Inflammatory macrophage (primary cell): ENCODE measurements around the gene SV2C.
"Not testable (repeated sequence)": the region's sequence is repeated elsewhere in the genome, so short reads cannot be mapped to it uniquely, and the experiment has no call there.

Source experiments
- DNase-seq, 2 donors: peaks; one replicate each; pipeline ENCODE4 v3.0.0-alpha.2; 2020 to 2022

Gene SV2C

DNA sequence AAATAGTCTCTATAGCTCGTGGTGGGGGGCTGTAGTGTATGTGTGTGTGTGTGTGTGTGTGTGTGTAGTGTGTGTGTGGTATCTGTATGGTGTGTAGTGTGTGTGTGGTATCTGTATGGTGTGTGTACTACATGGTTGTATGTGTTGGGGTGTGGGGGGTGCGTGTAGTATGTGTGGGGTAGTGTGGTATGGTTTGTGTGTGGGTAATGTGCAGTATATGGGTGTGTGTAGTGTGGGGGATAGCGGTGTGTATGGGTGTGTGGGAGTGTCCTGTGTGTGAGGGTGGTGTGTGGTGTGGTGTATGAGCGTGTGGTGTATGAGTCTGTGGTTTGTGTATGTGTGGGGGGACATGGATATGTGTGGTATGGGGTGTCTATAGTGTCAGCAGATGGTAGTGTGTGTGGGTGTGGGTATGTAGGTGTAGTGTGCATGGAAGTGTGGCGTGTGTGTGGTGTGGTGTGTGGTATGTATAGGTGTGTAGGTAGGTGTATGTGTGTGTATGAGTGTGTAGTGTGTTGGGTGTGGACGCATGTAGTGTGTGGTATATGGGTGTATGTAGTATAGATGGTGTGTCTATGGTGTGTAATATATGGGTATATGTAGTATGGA lies 174.1 kb downstream of the SV2C start:
- no peak for DNase-seq

GRCh38 chr5:76257897-76258296 lies 174.7 kb downstream of the SV2C start:
- DNase-seq: no peak

- DNase-seq: no peak
Observed at GRCh38 chr5:76264681-76265080, 181.5 kb downstream of the SV2C start.

GRCh38 chr5:76269259-76269931 lies 186.2 kb downstream of the SV2C start:
- DNase-seq: peak in 1 of 2 donors; percentile 2

- peak; percentile 57 to 68 for DNase-seq
Observed at GRCh38 chr5:76269932-76270610, 186.9 kb downstream of the SV2C start.

- DNase-seq: no peak
Observed at GRCh38 chr5:76271836-76272235, 188.7 kb downstream of the SV2C start.

DNA sequence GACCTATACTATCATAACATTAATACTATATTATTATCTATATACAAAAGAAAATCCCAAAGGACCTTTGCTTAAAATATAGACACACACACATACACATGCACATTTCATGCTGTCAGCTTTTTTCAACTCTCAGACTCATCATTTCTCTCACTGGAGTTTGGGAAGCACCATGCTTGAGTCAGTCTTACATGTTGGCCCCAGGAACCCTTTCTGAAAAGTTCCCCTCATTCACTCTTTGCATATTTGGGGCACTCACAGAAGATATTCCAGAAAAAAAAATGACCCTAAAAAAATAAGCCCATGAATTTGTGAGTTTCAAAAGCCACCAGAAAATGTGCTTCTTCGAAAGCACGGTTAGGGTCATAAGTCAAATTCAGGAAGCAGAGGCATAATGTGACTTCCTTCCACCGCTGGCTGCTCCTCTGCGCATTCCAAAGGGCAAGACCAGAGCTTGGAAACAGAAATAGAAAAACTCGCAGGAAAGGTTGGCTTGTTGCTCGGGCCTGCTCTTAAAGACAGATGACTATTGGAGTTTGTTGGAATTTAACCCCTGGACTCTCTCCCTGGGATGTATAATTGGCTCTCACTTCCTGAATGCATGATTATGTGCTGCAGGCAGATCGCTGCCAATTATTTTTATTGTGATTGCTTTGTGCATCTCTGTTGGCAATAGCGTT lies 190.2 kb downstream of the SV2C start:
- DNase-seq: peak; percentile 38 to 57

- DNase-seq: no peak
Observed at GRCh38 chr5:76274571-76274970, 191.4 kb downstream of the SV2C start.

- no peak for DNase-seq
Observed at GRCh38 chr5:76277736-76278135, 194.6 kb downstream of the SV2C start.

DNA sequence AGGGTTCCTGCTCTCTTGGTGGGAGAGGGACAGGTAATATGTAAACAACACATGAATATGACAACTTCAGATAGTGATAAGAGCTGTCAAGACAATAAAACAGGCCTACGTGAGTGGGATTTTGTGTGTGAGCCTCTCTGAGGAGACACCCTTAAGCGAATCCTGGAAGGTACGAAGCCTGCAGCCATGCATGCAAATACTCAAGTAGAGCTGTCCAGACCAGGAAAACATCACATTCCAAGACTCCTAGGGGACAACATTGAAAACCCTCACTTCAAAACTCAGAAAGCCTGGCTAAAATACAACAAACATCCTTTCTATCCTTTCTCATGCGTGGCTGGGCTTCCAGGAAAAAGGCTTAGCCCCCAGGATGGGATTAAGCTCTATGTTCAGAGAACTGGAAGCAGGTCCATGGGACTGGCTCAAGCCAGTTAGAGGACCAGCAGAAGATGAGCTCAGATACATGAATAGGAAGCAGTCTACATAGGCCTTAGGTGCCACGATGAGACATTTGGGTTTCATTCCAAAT lies 195.1 kb downstream of the SV2C start:
- no peak for DNase-seq

GRCh38 chr5:76280494-76280893 lies 197.3 kb downstream of the SV2C start:
- no peak for DNase-seq

- DNase-seq: no peak
Observed at GRCh38 chr5:76283670-76284069, 200.5 kb downstream of the SV2C start.

DNA sequence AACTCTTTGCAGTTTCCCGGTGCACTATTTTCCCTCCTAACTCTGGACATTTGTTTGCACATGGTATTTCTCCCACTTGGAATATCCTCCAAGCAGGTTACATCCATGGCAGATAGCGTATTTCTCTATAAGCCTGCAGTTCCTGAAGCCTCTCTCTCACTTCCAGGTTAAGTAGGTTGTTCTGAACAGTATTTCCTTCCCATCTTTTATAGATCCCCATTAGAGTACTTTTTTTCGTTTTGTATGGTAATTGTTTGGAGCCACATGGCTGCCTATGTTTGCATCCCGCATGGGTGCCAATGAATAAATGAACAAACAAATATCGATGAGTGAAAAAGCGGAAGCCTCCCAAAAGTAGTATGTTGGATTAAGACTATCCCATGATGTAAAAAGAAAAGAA lies 206.5 kb downstream of the SV2C start:
- DNase-seq: no peak

DNA sequence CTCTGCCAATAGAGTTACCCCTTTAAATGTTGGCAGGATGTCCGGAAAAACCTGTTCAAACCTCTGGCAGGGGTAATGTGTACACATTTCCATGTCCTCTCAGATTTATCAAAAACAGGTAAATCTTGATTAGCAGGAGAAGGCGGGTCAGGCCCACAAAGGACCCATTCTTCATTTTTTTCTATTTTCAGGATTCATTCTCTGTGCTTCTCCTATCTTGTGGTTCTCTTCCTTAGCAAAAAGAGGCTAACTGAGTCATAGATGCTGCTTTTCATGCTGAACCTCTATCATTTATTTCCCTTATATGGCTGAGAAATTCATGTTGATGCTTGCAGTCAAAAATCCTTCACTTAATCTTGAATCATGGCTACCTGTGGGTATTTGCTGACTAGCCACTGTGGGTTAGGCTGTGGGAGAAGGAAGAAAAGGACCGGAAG lies 207.2 kb downstream of the SV2C start:
- no peak for DNase-seq

GRCh38 chr5:76291305-76292077 lies 208.3 kb downstream of the SV2C start:
- DNase-seq: no peak

DNA sequence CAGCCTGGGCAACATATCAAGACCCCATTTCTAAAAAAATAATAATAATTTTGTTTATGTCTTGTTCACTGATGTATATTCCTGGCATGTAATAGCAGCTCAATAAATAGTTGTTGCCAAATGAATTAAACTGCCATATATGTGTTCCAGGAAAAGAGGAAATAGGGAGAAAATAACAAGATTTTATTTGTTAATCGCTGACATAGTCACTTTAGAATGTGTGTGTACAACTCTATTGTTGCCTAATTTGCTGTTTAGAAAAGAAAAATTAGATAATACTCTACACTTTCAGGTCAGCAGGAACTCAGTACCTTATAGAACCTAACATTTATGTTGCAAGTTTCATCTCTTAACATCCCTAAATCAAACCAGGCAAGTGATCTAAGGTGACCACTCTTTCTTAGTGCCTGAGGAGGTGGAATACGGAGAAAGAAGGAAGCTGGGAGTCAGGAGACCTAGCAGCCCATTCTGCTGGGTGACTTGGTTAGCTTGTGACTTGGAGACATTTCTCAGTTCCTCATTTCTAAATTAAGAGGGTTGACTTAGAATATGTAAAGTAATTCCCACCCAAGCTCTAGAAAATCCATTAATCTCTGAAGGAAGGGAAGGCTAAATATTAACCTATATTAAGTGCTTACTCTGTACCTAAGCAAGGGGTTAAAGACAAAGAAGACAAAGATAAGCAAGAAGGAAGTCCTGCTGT lies 209.6 kb downstream of the SV2C start:
- peak; percentile 93 to 94 for DNase-seq

DNA sequence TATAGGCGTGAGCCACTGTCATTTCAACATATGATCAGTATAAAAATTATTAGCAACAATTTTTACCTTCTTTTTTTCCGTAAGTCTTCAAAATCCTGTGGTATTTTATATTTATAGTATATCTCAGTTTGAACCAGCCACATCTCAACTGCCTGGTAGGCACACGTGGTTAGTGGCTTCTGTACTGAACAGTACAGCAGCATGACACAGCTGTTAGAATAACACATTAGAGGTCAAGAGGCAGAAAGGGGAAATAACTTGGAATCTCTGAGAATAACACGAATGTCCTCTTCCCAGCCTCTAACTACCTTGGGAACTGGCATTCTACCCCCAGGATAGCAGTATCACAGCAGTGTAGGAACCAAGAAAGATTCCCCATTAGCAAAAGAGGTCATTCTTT lies 211.4 kb downstream of the SV2C start:
- peak; percentile 76 to 79 for DNase-seq

DNA sequence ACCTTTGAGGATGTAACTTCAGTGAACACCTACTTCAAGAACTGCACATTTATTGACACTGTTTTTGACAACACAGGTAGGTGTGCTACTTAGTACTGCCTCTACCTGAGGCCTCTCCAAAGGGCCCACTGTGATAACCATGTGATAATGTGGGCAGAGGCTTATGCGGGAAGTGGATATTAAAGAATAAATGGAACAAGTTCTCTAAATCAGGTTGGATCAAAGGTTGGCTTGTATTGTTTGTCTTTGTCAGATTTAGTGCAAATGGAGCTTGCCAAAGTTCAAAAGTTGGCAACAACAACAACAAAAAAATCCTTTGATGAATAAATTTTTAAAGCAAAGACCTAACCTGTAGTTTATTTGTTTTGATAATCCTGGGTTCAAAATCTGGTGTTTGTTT lies 215.7 kb downstream of the SV2C start:
- no peak for DNase-seq

- no peak for DNase-seq
Observed at GRCh38 chr5:76299592-76299991, 216.4 kb downstream of the SV2C start.

DNA sequence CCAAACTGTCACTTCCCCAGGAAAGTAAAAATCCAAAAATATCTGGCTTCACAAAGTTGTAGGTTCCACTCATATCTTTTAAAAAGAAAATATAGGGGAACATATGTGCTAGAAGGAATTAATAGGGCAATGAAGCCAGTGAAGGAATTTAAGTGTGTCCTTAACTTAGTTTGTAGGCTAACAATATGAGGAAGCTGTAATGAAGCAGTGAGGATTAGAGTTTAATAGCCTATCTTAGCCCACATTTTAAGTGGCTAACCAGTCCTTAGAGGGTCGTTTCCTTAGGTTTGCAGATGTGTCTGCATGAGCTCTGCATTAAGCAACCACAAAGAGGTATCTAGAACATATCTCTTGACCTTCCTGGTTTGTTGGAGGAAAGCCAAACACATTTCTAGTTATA lies 218.7 kb downstream of the SV2C start:
- DNase-seq: not testable (repeated sequence)

DNA sequence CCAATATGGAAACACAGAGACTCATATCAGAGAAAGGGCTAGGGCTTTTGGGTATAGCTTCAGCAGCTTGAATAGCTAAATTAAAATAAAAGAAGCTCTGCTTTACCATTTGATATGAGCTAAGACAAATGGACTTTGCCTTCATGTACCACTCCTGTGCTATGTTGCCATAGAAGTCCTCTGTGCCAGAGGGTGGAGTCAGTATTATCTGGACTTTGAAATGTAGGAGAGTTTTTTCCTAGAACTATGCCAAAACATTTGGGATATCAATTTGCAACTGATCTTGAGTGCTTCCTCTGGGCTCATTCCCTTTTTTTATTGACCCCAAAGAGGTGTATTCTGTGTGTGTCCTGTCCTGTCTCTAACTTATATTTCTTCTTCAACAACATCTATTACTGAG lies 219.5 kb downstream of the SV2C start:
- not testable (repeated sequence) for DNase-seq

DNA sequence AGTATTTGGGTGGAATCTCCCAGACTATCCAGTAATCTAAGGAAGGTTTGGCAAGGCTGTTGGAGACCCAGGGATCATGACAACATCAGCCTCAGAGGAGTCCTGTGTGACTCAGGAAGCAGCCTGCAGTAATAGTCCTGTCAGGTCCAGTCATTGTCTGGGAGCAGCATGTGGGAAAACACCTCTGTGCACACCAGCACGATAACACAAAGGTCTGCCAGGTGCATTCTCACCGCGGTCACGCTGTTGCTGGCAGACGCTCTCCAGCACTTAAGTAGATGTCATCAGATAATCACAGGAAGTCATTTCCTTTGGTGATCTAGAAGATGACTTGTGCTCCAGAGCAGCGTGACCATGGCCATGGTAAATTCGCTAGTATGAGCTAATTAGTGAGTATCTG lies 220.7 kb downstream of the SV2C start:
- peak in 1 of 2 donors; percentile 37 for DNase-seq
